ENCODE results near the gene RASGRP2.
A peak's percentile ranks its signal among the peaks of the same experiment; 100 is the strongest.

The RASGRP2 gene

GRCh38 chr11:64755681-64756361 lies 11.9 kb upstream of the RASGRP2 start:
- DNase-seq: no peak

- no peak for DNase-seq
Observed at GRCh38 chr11:64754919-64755662, 11.1 kb upstream of the RASGRP2 start.

GRCh38 chr11:64754124-64754918 lies 10.4 kb upstream of the RASGRP2 start:
- no peak for DNase-seq

GRCh38 chr11:64753380-64754123 lies 9.6 kb upstream of the RASGRP2 start:
- DNase-seq: no peak

- no peak for DNase-seq
Observed at GRCh38 chr11:64753019-64753379, 9.1 kb upstream of the RASGRP2 start.

- DNase-seq: no peak
Observed at GRCh38 chr11:64752175-64752970, 8.4 kb upstream of the RASGRP2 start.

GRCh38 chr11:64751580-64751979 lies 7.6 kb upstream of the RASGRP2 start:
- DNase-seq: no peak

- DNase-seq: no peak
Observed at GRCh38 chr11:64751136-64751535, 7.2 kb upstream of the RASGRP2 start.

GRCh38 chr11:64750361-64751054 lies 6.6 kb upstream of the RASGRP2 start:
- peak; percentile 13 for DNase-seq

- DNase-seq: no peak
Observed at GRCh38 chr11:64747961-64748665, 4.2 kb upstream of the RASGRP2 start.

- DNase-seq: no peak
Observed at GRCh38 chr11:64746486-64746885, 2.5 kb upstream of the RASGRP2 start.

GRCh38 chr11:64745521-64746328 lies 1.8 kb upstream of the RASGRP2 start:
- DNase-seq: peak; percentile 86

- peak; percentile 84 for DNase-seq
Observed at GRCh38 chr11:64745189-64745520, 1.2 kb upstream of the RASGRP2 start.

GRCh38 chr11:64744544-64745188 lies 724 bp upstream of the RASGRP2 start:
- DNase-seq: no peak

- DNase-seq: peak; percentile 89
Observed at GRCh38 chr11:64742889-64743590, 902 bp downstream of the RASGRP2 start.

GRCh38 chr11:64742087-64742888 lies 1.7 kb downstream of the RASGRP2 start:
- no peak for DNase-seq

- no peak for DNase-seq
Observed at GRCh38 chr11:64741375-64742086, 2.4 kb downstream of the RASGRP2 start.

Measured in activated T-cell treated with anti-CD3 and anti-CD28 coated beads, Interleukin-2, amount 50 U/mL, for 1 hour (primary cell).